Ovary (tissue), 9 donors: ENCODE measurements around the gene CDK5RAP1. TPM values are rescaled to one million over a fixed set of nuclear protein-coding genes. Genes with fewer than 3 reads are reported as not detected.
"Not testable (repeated sequence)": the region's sequence is repeated elsewhere in the genome, so short reads cannot be mapped to it uniquely, and the experiment has no call there.

ENCODE experiments used
- DNase-seq, 5 donors: peaks; one replicate each; pipeline ENCODE4 v3.0.0-alpha.2; 2019 to 2020
- H3K27ac ChIP-seq, 2 donors: fragments of 200-600 bp; one replicate each; pipeline versions ENCODE4 v1.5.1 to v1.8.0; 2019 to 2022
- H3K27me3 ChIP-seq: fragments of 200-600 bp; one replicate; pipeline ENCODE4 v1.8.0; 2022
- H3K36me3 ChIP-seq: fragments of 200-600 bp; sonication (generic); one replicate; pipeline ENCODE4 v1.5.1; 2019
- H3K4me1 ChIP-seq: one replicate; pipeline ENCODE4 v1.8.1; 2013; ENCODE audit warnings: mild to moderate bottlenecking, moderate library complexity; ENCODE audit not compliant: insufficient read depth
- H3K4me3 ChIP-seq: fragments of 200-600 bp; sonication (generic); one replicate; pipeline ENCODE4 v1.5.1; 2017
- H3K9me3 ChIP-seq, 2 donors: fragments of 200-600 bp in 1 of 2; sonication (generic) in 1 of 2; one replicate each; pipeline versions ENCODE4 v1.5.1 to v1.8.1; 2013 to 2019; ENCODE audit warnings: mild to moderate bottlenecking in 1 of 2, moderate library complexity in 1 of 2
- CTCF ChIP-seq, 3 donors: fragments of 450-650 bp in 2 of 3; fragments of 200-600 bp in 1 of 3; IDR thresholded peaks; one replicate each; pipeline versions ENCODE4 v1.5.1 to v1.8.0; 2016 to 2022; ENCODE audit warnings: antibody characterized with exemption in 3 of 3, mild to moderate bottlenecking in 1 of 3
- EP300 ChIP-seq: sonication (generic); formaldehyde crosslinking; IDR thresholded peaks from one replicate; pipeline ENCODE4 v1.6.1; 2017; ENCODE audit warnings: antibody characterized with exemption
- POLR2A ChIP-seq: fragments of 450-650 bp; IDR thresholded peaks from one replicate; pipeline ENCODE4 v1.6.1; 2017; ENCODE audit warnings: antibody characterized with exemption, mild to moderate bottlenecking, moderate library complexity
- WGBS, 3 donors: extraction: QIAGEN DNeasy Blood & Tissue Kit in 1 of 3; methylation state at CpG; one replicate each; pipeline versions ENCODE4 v1.1.5 to v1.1.7; 2013 to 2017; 5-methylcytosine and 5-hydroxymethylcytosine counted together
- intact Hi-C, 4 donors: fragments of 100-400 bp; cut with DNase I; formaldehyde crosslinking; loops; one replicate each; pipeline versions ENCODE4 v1.11.0 to v1.15.1; 2022 to 2023
- polyA plus RNA-seq, 2 donors: library from polyadenylated mRNA; stranded (reverse); fragments of 200-250 nt in 1 of 2; fragments of 350-450 nt in 1 of 2; fragmentation: Illumina TruSeq in 1 of 2; extraction: RNeasy Lipid Tissue Mini Kit (QIAGEN cat#74804) in 1 of 2; gene quantifications; one replicate each; pipeline ENCODE4 v1.2.3, GENCODE V29; 2013 to 2014
- total RNA-seq, 7 donors: library from RNA; depleted of rRNA in 2 of 7; stranded (reverse); fragments of >200 nt in 2 of 7; fragmentation: NEBNext Ultra II Directional in 3 of 7; extraction: Animal tissue kit (Norgen Biotek cat#: 25700) in 3 of 7; gene quantifications; one replicate each; pipeline versions ENCODE4 v1.1.0 to v1.2.4, GENCODE V29; 2016 to 2023
- donor health status: DM: no; HTN: no; CAD: no; lungs with moderate emphysema.
- donor health status: DM: no; HTN: no; CAD: no.
- donor health status: Bipolar disorder and iron deficiency.
- donor health status: DM: yes; HTN: yes; CAD: no.
- donor health status: DM: no; HTN: no; CAD: no.
- donor health status: DM: yes; HTN: yes; CAD: no.

Gene CDK5RAP1
- total and polyA plus RNA-seq, 9 donors, result 17.3 to 31.9 (median 19.4) TPM

GRCh38 chr20:33391722-33392415 is 9.4 kb downstream of the CDK5RAP1 start:
- Histone ChIP-seq H3K9me3 (no peaks in the 10 kb centered on the region), H3K4me1 (no peaks in the 10 kb centered on the region), H3K4me3 (no peak overlapping the region), H3K36me3 (no peaks in the 10 kb centered on the region), H3K27me3 (no peaks in the 10 kb centered on the region), H3K27ac (no peak overlapping the region)
- 54 to 57% (median 55%) methylated on average over 9 of the region's 9 CpGs for WGBS, 3 donors
- no peak for DNase-seq
- intact Hi-C loops, result no loop called here
- TF ChIP-seq POLR2A (no peak), EP300 (no peak), CTCF (IDR thresholded peaks at IDR 0.05) (no peak)

GRCh38 chr20:33389326-33389725 is 12.0 kb downstream of the CDK5RAP1 start:
- DNase-seq, intact Hi-C loops, H3K4me1 ChIP-seq, H3K27ac ChIP-seq, H3K36me3 ChIP-seq, H3K4me3 ChIP-seq, H3K27me3 ChIP-seq, H3K9me3 ChIP-seq: not testable (repeated sequence)
- 95 to 98% (median 96%) methylated on average over 21 to 36 of the region's 36 CpGs for WGBS, 3 donors

GRCh38 chr20:33388268-33388667 is 13.1 kb downstream of the CDK5RAP1 start:
- 90 to 93% (median 91%) methylated on average over 3 of the region's 3 CpGs for WGBS, 3 donors
- H3K27ac ChIP-seq, result no peak overlapping the region
- no peak overlapping the region for H3K4me3 ChIP-seq
- intact Hi-C loops, result no loop called here
- no peaks in the 10 kb centered on the region for H3K27me3 ChIP-seq
- no peaks in the 10 kb centered on the region for H3K36me3 ChIP-seq
- no peak for DNase-seq
- no peaks in the 10 kb centered on the region for H3K9me3 ChIP-seq
- no peak for TF ChIP-seq EP300
- no peak for TF ChIP-seq CTCF (IDR thresholded peaks at IDR 0.05)
- no peak for TF ChIP-seq POLR2A
- H3K4me1 ChIP-seq, result no peaks in the 10 kb centered on the region

- Histone ChIP-seq H3K9me3 (no peaks in the 10 kb centered on the region), H3K27me3 (no peaks in the 10 kb centered on the region), H3K4me1 (no peaks in the 10 kb centered on the region), H3K27ac (no peak overlapping the region), H3K36me3 (no peaks in the 10 kb centered on the region), H3K4me3 (no peak overlapping the region)
- TF ChIP-seq POLR2A, result no peak
- TF ChIP-seq EP300, result no peak
- TF ChIP-seq CTCF (IDR thresholded peaks at IDR 0.05), result no peak
- no peak for DNase-seq
- 82 to 87% (median 83%) methylated on average over 7 of the region's 7 CpGs for WGBS, 3 donors
- intact Hi-C loops, result no loop called here
Observed at GRCh38 chr20:33387177-33387576, 14.1 kb downstream of the CDK5RAP1 start.

GRCh38 chr20:33386673-33387072 is 14.6 kb downstream of the CDK5RAP1 start:
- H3K27me3 ChIP-seq, result no peaks in the 10 kb centered on the region
- intact Hi-C loops, result no loop called here
- no peak for TF ChIP-seq CTCF (IDR thresholded peaks at IDR 0.05)
- TF ChIP-seq POLR2A, result no peak
- TF ChIP-seq EP300, result no peak
- no peak overlapping the region for H3K4me3 ChIP-seq
- H3K4me1 ChIP-seq, result no peaks in the 10 kb centered on the region
- no peak overlapping the region for H3K27ac ChIP-seq
- H3K9me3 ChIP-seq, result no peaks in the 10 kb centered on the region
- WGBS, 3 donors, result 87 to 100% (median 98%) methylated on average over 1 of the region's 1 CpG
- no peak for DNase-seq
- no peaks in the 10 kb centered on the region for H3K36me3 ChIP-seq
